Fibroblast of mammary gland (primary cell): Measurements from ENCODE around the gene MKNK1.

ENCODE experiments used
- DNase-seq: peaks from one replicate; pipeline ENCODE4 v3.0.0-alpha.2; 2010; ENCODE audit warnings: low read depth
- H3K4me3 ChIP-seq: 2 replicates; pipeline ENCODE4 v1.5.1; 2011; ENCODE audit warnings: low read depth, mild to moderate bottlenecking, low read length, moderate library complexity; ENCODE audit not compliant: control insufficient read depth
- CTCF ChIP-seq: conservative IDR thresholded peaks from 2 replicates; pipeline ENCODE4 v1.5.1; 2011; ENCODE audit warnings: low read depth, low read length, inconsistent platforms; ENCODE audit not compliant: control insufficient read depth, insufficient read depth

MKNK1 gene

GRCh38 chr1:46523496-46524353 lies 80.3 kb downstream of the MKNK1 start:
- TF ChIP-seq CTCF = no peak
- no peak for DNase-seq
- no peak overlapping the region for H3K4me3 ChIP-seq

GRCh38 chr1:46522969-46523320 lies 81.1 kb downstream of the MKNK1 start:
- no peak overlapping the region for H3K4me3 ChIP-seq
- no peak for DNase-seq
- no peak for TF ChIP-seq CTCF

GRCh38 chr1:46522184-46522968 lies 81.7 kb downstream of the MKNK1 start:
- DNase-seq = peak; percentile 83
- no peak for TF ChIP-seq CTCF
- H3K4me3 ChIP-seq = no peak overlapping the region

GRCh38 chr1:46521414-46521813 lies 82.7 kb downstream of the MKNK1 start:
- no peak overlapping the region for H3K4me3 ChIP-seq
- DNase-seq = no peak

GRCh38 chr1:46520063-46520911 lies 83.8 kb downstream of the MKNK1 start:
- TF ChIP-seq CTCF = no peak
- H3K4me3 ChIP-seq = no peak overlapping the region
- peak; percentile 61 for DNase-seq

More at GRCh38 chr1:46521414-46521813, 82.7 kb downstream of the MKNK1 start:
- no peak for TF ChIP-seq CTCF

- no peak for TF ChIP-seq CTCF
- no peak for DNase-seq
- H3K4me3 ChIP-seq = no peak overlapping the region
These were observed 84.9 kb downstream of the MKNK1 start for GRCh38 chr1:46519209-46519608.
